Urothelium cell line (cell line): ENCODE results near the gene THADA.
"Not testable (repeated sequence)": the region's sequence is repeated elsewhere in the genome, so short reads cannot be mapped to it uniquely, and the experiment has no call there.

Source experiments
- DNase-seq: peaks from one replicate; pipeline ENCODE4 v3.0.0; 2011; ENCODE audit warnings: low spot score, mixed read lengths
- FAIRE-seq: peaks from 2 replicates; lab custom pipeline; 2011; peaks lifted over from hg19 to GRCh38; lab: Jason Lieb, UNC

THADA gene

GRCh38 chr2:43595603-43596412 is at the start of gene THADA:
THADA (minus strand) TSS chr2:43596038; CDS start chr2:43592392, 3,646 bp downstream.
- peak; percentile 58 for FAIRE-seq

GRCh38 chr2:43643680-43644079 is 47.8 kb upstream of the THADA start:
- no peak for DNase-seq
- FAIRE-seq = no peak

More at GRCh38 chr2:43595603-43596412, at the start of gene THADA:
- peak; percentile 99 for DNase-seq

GRCh38 chr2:43642363-43642762 is 46.5 kb upstream of the THADA start:
- DNase-seq (no peak), FAIRE-seq (no peak)

GRCh38 chr2:43637030-43637803 is 41.4 kb upstream of the THADA start, which contains the start of gene PLEKHH2:
PLEKHH2 (plus strand) TSS chr2:43637260; CDS start chr2:43644674, 7,414 bp downstream.
- FAIRE-seq (peak; percentile 27), DNase-seq (peak; percentile 99)

GRCh38 chr2:43636621-43637020 is 40.8 kb upstream of the THADA start:
- FAIRE-seq (no peak), DNase-seq (peak; percentile 12)

GRCh38 chr2:43636153-43636552 is 40.3 kb upstream of the THADA start:
- not testable (repeated sequence) for DNase-seq, FAIRE-seq

GRCh38 chr2:43634604-43635306 is 38.9 kb upstream of the THADA start:
- FAIRE-seq (no peak), DNase-seq (no peak)

GRCh38 chr2:43631618-43632317 is 35.9 kb upstream of the THADA start:
- no peak for DNase-seq

GRCh38 chr2:43622931-43623451 is 27.2 kb upstream of the THADA start:
- FAIRE-seq = no peak
- no peak for DNase-seq

More at GRCh38 chr2:43631618-43632317, 35.9 kb upstream of the THADA start:
- FAIRE-seq = no peak

GRCh38 chr2:43619511-43619910 is 23.7 kb upstream of the THADA start:
- no peak for DNase-seq
- FAIRE-seq = no peak

GRCh38 chr2:43616967-43617680 is 21.3 kb upstream of the THADA start:
- FAIRE-seq = no peak
- no peak for DNase-seq

GRCh38 chr2:43612944-43613343 is 17.1 kb upstream of the THADA start:
- FAIRE-seq (no peak), DNase-seq (no peak)

GRCh38 chr2:43611987-43612894 is 16.4 kb upstream of the THADA start:
- DNase-seq (peak; percentile 71), FAIRE-seq (peak; percentile 96)

- no peak for FAIRE-seq
Observed at GRCh38 chr2:43610361-43610760, 14.5 kb upstream of the THADA start.

GRCh38 chr2:43609290-43609918 is 13.6 kb upstream of the THADA start:
- DNase-seq (peak; percentile 66), FAIRE-seq (no peak)

More at GRCh38 chr2:43610361-43610760, 14.5 kb upstream of the THADA start:
- DNase-seq = no peak

- DNase-seq (no peak), FAIRE-seq (no peak)
Observed at GRCh38 chr2:43605851-43606250, 10.0 kb upstream of the THADA start.

GRCh38 chr2:43605079-43605655 is 9.3 kb upstream of the THADA start:
- DNase-seq = peak; percentile 65
- no peak for FAIRE-seq

- FAIRE-seq = no peak
- no peak for DNase-seq
Observed at GRCh38 chr2:43604674-43605073, 8.8 kb upstream of the THADA start.
